ENCODE data around the gene SAMSN1. TPM values are rescaled to one million over a fixed set of nuclear protein-coding genes. Genes with fewer than 3 reads are reported as not detected.
A peak's percentile ranks its signal among the peaks of the same experiment; 100 is the strongest.

The SAMSN1 gene
- total and polyA plus RNA-seq, 9 of the 15 experiments (the other 6 are each of a cell fraction or from before 2014, with no cell fraction given), result 101 to 223 (median 159) TPM

GRCh38 chr21:14452031-14452726 lies 93.9 kb downstream of the SAMSN1 start (continued):
- TF ChIP-seq, protein P1, sequence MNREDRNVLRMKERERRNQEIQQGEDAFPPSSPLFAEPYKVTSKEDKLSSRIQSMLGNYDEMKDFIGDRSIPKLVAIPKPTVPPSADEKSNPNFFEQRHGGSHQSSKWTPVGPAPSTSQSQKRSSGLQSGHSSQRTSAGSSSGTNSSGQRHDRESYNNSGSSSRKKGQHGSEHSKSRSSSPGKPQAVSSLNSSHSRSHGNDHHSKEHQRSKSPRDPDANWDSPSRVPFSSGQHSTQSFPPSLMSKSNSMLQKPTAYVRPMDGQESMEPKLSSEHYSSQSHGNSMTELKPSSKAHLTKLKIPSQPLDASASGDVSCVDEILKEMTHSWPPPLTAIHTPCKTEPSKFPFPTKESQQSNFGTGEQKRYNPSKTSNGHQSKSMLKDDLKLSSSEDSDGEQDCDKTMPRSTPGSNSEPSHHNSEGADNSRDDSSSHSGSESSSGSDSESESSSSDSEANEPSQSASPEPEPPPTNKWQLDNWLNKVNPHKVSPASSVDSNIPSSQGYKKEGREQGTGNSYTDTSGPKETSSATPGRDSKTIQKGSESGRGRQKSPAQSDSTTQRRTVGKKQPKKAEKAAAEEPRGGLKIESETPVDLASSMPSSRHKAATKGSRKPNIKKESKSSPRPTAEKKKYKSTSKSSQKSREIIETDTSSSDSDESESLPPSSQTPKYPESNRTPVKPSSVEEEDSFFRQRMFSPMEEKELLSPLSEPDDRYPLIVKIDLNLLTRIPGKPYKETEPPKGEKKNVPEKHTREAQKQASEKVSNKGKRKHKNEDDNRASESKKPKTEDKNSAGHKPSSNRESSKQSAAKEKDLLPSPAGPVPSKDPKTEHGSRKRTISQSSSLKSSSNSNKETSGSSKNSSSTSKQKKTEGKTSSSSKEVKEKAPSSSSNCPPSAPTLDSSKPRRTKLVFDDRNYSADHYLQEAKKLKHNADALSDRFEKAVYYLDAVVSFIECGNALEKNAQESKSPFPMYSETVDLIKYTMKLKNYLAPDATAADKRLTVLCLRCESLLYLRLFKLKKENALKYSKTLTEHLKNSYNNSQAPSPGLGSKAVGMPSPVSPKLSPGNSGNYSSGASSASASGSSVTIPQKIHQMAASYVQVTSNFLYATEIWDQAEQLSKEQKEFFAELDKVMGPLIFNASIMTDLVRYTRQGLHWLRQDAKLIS (CRISPR knock-in tag; IDR thresholded peaks at IDR 0.05), result no peak
- no peak for TF ChIP-seq SUPT5H (IDR thresholded peaks at IDR 0.05)
- no peak for TF ChIP-seq HMG20A (CRISPR knock-in tag; conservative IDR thresholded peaks at IDR 0.05)
- TF ChIP-seq ZNF263 (CRISPR knock-in tag; IDR thresholded peaks at IDR 0.05; ENCODE audit: borderline replicate concordance), result no peak
- peak; percentile 6; the same call in 1 of the 2 replicates for TF ChIP-seq EP300 (IDR thresholded peaks at IDR 0.05; ENCODE audit: low read length)
- no peak for TF ChIP-seq GTF2B (IDR thresholded peaks at IDR 0.05; ENCODE audit: extremely low read depth, insufficient read length)
- no peak for TF ChIP-seq CTCFL (IDR thresholded peaks at IDR 0.05; ENCODE audit: borderline replicate concordance, insufficient read depth, low read depth, low read length, poor library complexity, severe bottlenecking)
- TF ChIP-seq EGR1 (conservative IDR thresholded peaks at IDR 0.05), result peak; percentile 97
- TF ChIP-seq RBFOX2 (IDR thresholded peaks at IDR 0.05; ENCODE audit: low read depth, low read length), result no peak
- 0 out of 4 replicates have a peak, but pooled peaks of 1 of the 2 experiments have one; percentile 35 for TF ChIP-seq ETV6 (IDR thresholded peaks at IDR 0.05; ENCODE audit: borderline replicate concordance in 1 of 2, low read depth in 2 of 2, low read length in 1 of 2)
- no peak for TF ChIP-seq ETV6 (CRISPR knock-in tag; IDR thresholded peaks at IDR 0.05; ENCODE audit: borderline replicate concordance)
- no peak for TF ChIP-seq EZH2 (IDR thresholded peaks at IDR 0.05; ENCODE audit: borderline replicate concordance, low read depth, low read length)
- TF ChIP-seq ZFP36 (IDR thresholded peaks at IDR 0.05; ENCODE audit: low read depth, low read length, partially characterized antibody), result no peak
- TF ChIP-seq, protein P2, sequence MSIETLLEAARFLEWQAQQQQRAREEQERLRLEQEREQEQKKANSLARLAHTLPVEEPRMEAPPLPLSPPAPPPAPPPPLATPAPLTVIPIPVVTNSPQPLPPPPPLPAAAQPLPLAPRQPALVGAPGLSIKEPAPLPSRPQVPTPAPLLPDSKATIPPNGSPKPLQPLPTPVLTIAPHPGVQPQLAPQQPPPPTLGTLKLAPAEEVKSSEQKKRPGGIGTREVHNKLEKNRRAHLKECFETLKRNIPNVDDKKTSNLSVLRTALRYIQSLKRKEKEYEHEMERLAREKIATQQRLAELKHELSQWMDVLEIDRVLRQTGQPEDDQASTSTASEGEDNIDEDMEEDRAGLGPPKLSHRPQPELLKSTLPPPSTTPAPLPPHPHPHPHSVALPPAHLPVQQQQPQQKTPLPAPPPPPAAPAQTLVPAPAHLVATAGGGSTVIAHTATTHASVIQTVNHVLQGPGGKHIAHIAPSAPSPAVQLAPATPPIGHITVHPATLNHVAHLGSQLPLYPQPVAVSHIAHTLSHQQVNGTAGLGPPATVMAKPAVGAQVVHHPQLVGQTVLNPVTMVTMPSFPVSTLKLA (conservative IDR thresholded peaks at IDR 0.05), result no peak
- no peak for TF ChIP-seq MBD2 (IDR thresholded peaks at IDR 0.05; ENCODE audit: borderline replicate concordance, low read depth)
- no peak for TF ChIP-seq E2F4 (CRISPR knock-in tag; IDR thresholded peaks at IDR 0.05; ENCODE audit: low read depth)
- no peak for TF ChIP-seq STAT5A (IDR thresholded peaks at IDR 0.05; ENCODE audit: borderline replicate concordance, low read length)
- TF ChIP-seq ZNF354B (CRISPR knock-in tag; IDR thresholded peaks at IDR 0.05), result no peak

All from K562 (cell line).